HG03565 (cell line): ENCODE data around the gene AADACL4.
"Not testable (repeated sequence)": the region's sequence is repeated elsewhere in the genome, so short reads cannot be mapped to it uniquely, and the experiment has no call there.

ENCODE experiments used
- ATAC-seq: cut with Tn5 transposase; IDR thresholded peaks from one replicate; pipeline ENCODE4 v1.9.1; 2021; ENCODE audit warnings: mild to moderate bottlenecking, moderate library complexity; ENCODE audit not compliant: unreplicated experiment

Gene AADACL4

DNA sequence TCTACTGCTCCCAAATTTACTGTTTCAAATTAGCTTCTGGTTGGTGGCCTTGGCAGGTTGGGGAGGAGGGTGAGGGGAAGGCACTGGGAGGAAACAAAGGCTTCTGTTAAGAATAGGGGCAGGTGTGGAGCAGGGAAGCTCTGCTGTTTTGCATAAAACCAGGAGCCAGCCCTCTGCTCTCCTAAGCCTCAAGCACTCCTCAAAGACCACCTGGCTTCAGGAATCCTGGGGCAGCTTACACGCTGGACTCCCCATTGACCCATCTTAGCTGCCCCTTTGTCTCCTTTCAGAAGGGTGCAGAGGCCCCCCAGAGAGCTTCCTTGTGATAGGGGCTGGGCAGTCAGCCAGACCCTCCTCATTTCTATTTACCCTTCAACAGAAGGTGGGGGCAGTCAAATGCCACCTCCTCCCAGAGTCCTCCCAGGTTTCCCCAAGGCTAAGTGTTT, 14.4 kb upstream of the AADACL4 start:
- ATAC-seq, result no peak

DNA sequence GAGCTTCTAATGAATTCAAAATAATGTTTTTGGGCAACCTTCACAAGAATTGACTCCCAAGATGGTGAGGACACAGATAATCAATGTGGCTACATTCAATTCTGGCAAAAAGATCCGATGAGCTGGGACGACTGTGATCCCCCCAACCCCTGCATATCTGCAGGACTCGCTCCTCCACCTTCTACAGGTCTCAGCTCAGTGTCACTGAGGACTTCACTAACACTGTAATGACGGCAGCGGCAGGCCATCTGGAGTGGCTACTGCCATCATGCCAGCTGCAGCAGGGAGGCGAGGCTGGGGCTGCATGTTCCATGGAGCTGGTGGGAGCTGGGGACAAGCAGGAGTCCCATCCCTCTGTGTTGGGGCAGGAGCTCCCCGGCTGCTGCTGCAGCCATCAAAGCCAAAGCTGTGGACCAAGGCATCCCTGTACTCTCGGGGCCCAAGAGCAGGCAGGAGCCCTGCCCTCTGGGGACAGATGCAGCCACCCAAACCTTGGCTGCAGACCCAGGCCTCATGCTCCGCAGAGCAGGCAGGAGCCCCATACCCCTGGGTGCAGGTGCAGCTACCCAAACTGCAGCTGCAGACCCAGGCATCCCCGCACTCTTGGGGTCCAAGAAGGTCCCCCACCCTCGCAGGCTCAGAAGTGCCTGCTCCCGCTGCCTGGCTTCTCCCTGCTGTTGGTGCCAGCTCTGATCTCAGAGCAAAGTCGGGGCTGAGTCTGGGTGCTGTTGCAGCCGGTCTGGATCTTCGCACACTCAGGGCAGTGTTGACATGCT, 13.7 kb upstream of the AADACL4 start:
- ATAC-seq, result no peak

DNA sequence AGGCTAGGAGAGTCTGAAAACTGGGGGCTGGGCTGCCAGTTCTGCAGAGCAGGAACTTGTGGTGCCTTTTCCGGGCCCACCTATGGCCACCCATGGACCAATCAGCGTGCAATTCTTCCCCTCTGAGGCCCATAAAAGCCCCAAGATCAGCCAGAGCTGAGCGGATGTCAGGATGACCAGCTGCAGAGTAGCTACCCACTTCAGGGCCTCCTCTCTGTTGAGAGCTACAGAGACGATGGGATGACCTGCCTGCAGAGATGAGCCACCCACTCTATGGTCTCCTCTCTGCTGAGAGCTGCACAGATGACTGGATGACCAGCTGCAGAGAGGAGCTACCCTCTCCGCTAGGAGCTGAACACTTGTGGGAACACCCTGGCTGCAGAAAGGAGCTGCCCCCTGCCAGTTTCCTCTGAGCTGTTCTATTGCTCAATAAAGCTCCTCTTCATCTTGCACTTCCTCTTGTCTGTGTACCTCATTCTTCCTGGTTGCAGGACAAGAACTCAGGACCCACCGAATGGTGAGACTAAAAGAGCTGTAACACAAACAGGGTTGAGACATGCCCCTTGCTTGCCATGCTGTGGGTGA, 12.8 kb upstream of the AADACL4 start:
- no peak for ATAC-seq

DNA sequence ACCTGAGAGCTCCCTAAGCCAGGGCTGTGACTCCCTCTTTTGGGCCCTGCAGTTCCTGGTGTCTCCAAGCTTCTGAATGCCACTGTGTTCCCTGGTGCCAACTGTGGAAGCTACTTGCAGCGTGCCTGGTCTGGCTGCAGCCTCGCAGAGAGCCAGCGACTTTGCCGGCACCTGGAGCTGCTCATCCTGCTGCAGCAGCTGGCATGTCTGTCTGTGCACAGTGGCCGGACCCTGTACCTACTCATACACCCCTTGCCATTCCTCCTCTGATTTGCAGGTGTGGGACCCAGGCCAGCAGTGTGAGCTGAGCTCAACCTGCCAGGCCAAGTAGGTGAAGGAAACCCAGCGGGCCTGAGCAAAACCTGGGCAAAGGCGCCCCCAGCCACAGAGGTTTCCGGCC, 12.3 kb upstream of the AADACL4 start:
- no peak for ATAC-seq

DNA sequence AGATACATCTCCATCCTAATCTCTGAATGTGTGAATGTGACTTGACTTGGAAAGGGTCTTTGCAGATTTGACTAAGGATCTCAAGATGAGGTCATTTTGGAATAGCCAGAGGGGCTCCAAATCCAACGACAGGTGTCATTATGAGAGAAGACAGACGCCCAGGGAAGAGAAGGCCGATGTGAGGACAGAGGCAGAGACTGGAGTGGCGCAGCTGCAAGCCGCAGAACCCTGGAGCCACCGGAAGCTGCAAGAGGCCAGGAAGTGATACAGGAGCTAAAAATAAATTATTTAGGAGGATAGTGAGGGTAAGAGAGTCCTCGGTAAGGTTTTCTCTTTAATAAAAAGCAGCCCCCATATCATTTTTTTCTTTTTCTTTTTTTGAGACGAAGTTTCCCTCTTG, 9.7 kb upstream of the AADACL4 start:
- no peak for ATAC-seq

DNA sequence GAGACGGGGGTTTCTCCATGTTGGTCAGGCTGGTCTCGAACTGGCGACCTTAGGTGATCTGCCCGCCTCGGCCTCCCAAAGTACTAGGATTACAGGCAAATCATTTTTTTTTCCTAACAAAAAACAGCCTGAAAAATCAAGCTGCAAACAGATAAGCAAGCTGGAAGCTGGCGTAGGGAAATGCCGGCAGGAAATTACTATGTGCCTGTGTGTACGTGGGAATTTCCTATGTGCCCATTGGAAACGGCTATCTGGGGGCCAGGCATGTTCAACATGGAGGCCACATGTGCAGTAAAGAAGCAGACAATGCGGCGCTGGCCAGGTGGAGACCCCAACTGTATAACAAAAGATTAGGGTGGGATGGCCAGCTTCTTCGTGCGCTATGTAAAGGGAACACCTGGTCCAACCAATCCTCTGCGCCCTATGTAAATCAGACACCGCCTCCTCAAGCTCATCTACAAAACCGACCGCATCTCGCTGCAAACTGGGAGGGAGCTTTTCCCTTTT, 9.1 kb upstream of the AADACL4 start:
- ATAC-seq, result no peak

- ATAC-seq, result no peak
These were observed 7.6 kb upstream of the AADACL4 start for GRCh38 chr1:12636098-12636950.

GRCh38 chr1:12637693-12638092, 6.2 kb upstream of the AADACL4 start:
- no peak for ATAC-seq

DNA sequence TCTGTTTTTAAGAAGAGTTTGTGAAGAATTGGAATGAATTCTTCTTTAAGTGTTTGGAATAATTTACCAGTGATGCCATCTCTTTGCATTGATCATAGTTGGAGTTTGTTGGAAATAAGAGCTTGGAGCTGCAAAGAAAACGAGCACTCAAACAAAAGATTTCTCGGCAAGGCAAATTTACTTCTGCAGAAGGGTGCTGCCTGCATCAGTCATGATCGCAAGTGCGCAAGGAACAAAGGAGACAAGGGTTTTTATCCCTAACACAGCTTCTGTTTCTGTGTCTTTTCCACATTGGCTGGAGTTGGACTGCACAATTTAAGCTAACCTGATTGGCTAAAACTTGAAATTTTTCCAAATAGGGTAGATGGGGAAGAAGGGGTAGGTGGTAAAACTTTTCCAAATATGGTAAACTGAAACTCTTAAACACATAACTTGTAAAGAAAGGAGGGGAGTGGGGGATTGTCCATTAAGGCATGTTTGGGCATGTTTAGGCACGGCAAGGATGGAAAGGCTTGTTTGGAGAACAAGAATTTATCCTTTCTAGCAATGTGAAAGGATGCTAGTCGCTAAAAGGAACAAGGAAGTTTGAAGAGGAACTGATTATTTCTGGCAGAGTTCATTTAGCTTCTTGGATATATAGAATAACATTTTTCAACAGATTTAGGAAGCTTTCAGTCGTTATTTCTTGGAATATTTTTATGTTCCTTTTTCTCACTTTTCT, 3.5 kb upstream of the AADACL4 start:
- no peak for ATAC-seq

GRCh38 chr1:12640958-12641272, 3.0 kb upstream of the AADACL4 start:
- ATAC-seq, result no peak

- no peak for ATAC-seq
These were observed 806 bp upstream of the AADACL4 start for GRCh38 chr1:12643079-12643478.

GRCh38 chr1:12644237-12644636, 352 bp downstream of the AADACL4 start:
- ATAC-seq, result no peak

DNA sequence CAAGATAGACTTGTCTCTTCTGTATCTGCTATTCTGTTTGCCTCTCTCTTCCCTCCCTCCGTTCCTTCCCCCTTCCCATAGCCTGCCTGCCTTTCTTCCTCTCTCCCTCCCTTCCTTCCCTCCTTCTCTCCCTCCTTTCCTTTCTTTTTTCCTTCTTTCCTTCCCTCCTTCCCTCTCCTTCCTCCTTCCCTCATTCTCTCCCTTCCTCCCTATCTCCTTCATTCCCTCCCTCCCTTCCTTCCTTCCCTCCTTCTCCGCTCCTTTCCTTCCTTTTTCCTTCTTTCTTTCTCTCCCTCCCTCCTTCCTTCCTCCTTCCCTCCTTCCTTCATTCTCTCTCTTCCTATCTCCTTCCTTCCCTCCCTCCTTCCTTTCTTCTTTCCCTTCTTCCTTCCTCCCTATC, 944 bp downstream of the AADACL4 start:
- no peak for ATAC-seq

- ATAC-seq, result not testable (repeated sequence)
These were observed 1.5 kb downstream of the AADACL4 start for GRCh38 chr1:12645401-12645800.

DNA sequence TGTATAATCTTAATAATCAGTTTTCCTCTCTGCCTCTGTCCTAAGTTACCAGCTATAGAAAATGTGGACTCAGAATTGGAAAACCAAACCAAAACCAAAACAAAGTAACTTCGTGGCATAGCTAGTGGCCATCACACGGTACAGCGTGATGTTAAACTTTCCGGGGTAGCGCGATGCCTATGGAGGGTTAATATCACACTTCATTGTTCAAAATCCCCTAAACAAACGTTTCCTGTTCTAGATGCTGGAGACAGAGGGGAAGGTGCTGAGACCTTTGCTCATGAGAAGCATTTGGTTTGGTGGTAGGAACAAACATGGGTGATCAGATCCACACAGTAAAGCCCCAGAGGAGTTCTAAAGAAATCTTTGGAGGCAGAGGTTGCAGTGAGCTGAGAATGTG, 4.9 kb downstream of the AADACL4 start:
- ATAC-seq, result no peak

GRCh38 chr1:12649971-12650421, 6.1 kb downstream of the AADACL4 start:
- ATAC-seq, result no peak

GRCh38 chr1:12654004-12654567, 10.2 kb downstream of the AADACL4 start:
- ATAC-seq, result no peak

- no peak for ATAC-seq
These were observed 10.8 kb downstream of the AADACL4 start for GRCh38 chr1:12654657-12655056.

DNA sequence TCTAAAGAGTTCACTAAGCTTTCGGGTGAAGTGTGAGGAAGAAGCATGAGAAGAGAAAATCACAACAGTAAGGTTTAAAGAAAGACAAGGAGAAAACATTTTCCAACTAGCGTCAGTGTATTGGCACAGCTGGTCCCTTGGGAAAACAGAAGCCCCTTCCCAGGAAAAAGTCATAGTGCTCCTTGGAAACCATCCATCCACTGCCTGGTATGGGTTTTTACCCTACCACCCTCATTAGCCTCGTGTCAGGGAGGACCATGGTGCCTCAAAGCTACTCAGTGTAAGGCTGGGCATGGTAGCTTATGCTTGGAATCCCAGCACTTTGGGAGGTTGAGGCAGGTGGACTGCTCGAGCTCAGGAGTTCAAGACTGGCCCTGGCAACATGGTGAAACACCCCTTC, 12.7 kb downstream of the AADACL4 start:
- no peak for ATAC-seq

GRCh38 chr1:12657060-12657884, 13.4 kb downstream of the AADACL4 start:
- no peak for ATAC-seq
